Stimulated activated CD4-positive, alpha-beta T cell treated with anti-CD3 and anti-CD28 coated beads, Interleukin-2, amount 100 ng/mL, for 48 hours (primary cell): ENCODE measurements around the gene ATRX.
"Not testable (repeated sequence)": the region's sequence is repeated elsewhere in the genome, so short reads cannot be mapped to it uniquely, and the experiment has no call there.

Experiments used
- DNase-seq, 2 donors: peaks; one replicate each; pipeline ENCODE4 v3.0.0-alpha.2; 2020

ATRX gene

GRCh38 chrX:77785486-77786364, at the start of gene ATRX:
Gene ATRX (minus strand): TSS chrX:77786216. CDS start chrX:77786001, 215 bp downstream.
- DNase-seq = peak; percentile 52 to 56

- DNase-seq = not testable (repeated sequence)
Measured at GRCh38 chrX:77831544-77831943, 45.5 kb upstream of the ATRX start.

- not testable (repeated sequence) for DNase-seq
Measured at GRCh38 chrX:77821989-77822388, 36.0 kb upstream of the ATRX start.

- no peak for DNase-seq
Measured at GRCh38 chrX:77820091-77820727, 34.2 kb upstream of the ATRX start.

GRCh38 chrX:77814210-77814609, 28.2 kb upstream of the ATRX start:
- DNase-seq = no peak

- DNase-seq = no peak
Measured at GRCh38 chrX:77802201-77802600, 16.2 kb upstream of the ATRX start.

GRCh38 chrX:77795124-77795523, 9.1 kb upstream of the ATRX start:
- DNase-seq = no peak

- DNase-seq = no peak
Measured at GRCh38 chrX:77793946-77794345, 7.9 kb upstream of the ATRX start.

- no peak for DNase-seq
Measured at GRCh38 chrX:77788050-77788449, 2.0 kb upstream of the ATRX start.

- no peak for DNase-seq
Measured at GRCh38 chrX:77786365-77786680, 307 bp upstream of the ATRX start.

GRCh38 chrX:77779695-77780094, 6.3 kb downstream of the ATRX start:
- no peak for DNase-seq

GRCh38 chrX:77776659-77777058, 9.4 kb downstream of the ATRX start:
- no peak for DNase-seq

- no peak for DNase-seq
Measured at GRCh38 chrX:77771601-77772000, 14.4 kb downstream of the ATRX start.

- DNase-seq = no peak
Measured at GRCh38 chrX:77768787-77769186, 17.2 kb downstream of the ATRX start.

GRCh38 chrX:77766212-77766611, 19.8 kb downstream of the ATRX start:
- not testable (repeated sequence) for DNase-seq

- no peak for DNase-seq
Measured at GRCh38 chrX:77755561-77755960, 30.5 kb downstream of the ATRX start.

- DNase-seq = not testable (repeated sequence)
Measured at GRCh38 chrX:77753942-77754341, 32.1 kb downstream of the ATRX start.

- DNase-seq = no peak
Measured at GRCh38 chrX:77749695-77750094, 36.3 kb downstream of the ATRX start.

- DNase-seq = no peak
Measured at GRCh38 chrX:77743720-77744119, 42.3 kb downstream of the ATRX start.

GRCh38 chrX:77742788-77743476, 43.1 kb downstream of the ATRX start:
- no peak for DNase-seq

- no peak for DNase-seq
Measured at GRCh38 chrX:77740376-77740905, 45.6 kb downstream of the ATRX start.

- no peak for DNase-seq
Measured at GRCh38 chrX:77733342-77733741, 52.7 kb downstream of the ATRX start.

- DNase-seq = no peak
Measured at GRCh38 chrX:77731821-77732419, 54.1 kb downstream of the ATRX start.
